HCT116 (cell line): ENCODE data around the gene UVRAG.

Experiments used
- EZH2 ChIP-seq: fragments of 200-600 bp; sonication (generic); IDR thresholded peaks from 2 replicates; pipeline ENCODE4 v1.6.1; 2017; ENCODE audit warnings: antibody characterized with exemption, mixed run types
- EZH2phosphoT487 ChIP-seq: fragments of 200-600 bp; IDR thresholded peaks from 2 replicates; pipeline ENCODE4 v1.6.1; 2018; ENCODE audit warnings: antibody characterized with exemption, borderline replicate concordance
- JUND ChIP-seq: IDR thresholded peaks from 2 replicates; pipeline ENCODE4 v1.6.1; 2012
- POLR2A ChIP-seq: IDR thresholded peaks from 2 replicates; pipeline ENCODE4 v1.7.0; 2011; ENCODE audit warnings: borderline replicate concordance; ENCODE audit not compliant: insufficient read depth, insufficient read length; ENCODE audit errors: extremely low read depth
- RAD21 ChIP-seq: IDR thresholded peaks from 2 replicates; pipeline ENCODE4 v1.6.1; 2012; ENCODE audit warnings: low read depth, mild to moderate bottlenecking
- TCF7L2 ChIP-seq: IDR thresholded peaks from 2 replicates; pipeline ENCODE4 v1.7.0; 2011; ENCODE audit warnings: borderline replicate concordance, inconsistent platforms; ENCODE audit not compliant: insufficient read depth, insufficient read length; ENCODE audit errors: extremely low read depth
- TF ChIP-seq, protein P1 (sequence below), 3 experiments: fragments of 200-600 bp in 1 of 3; sonication (generic) in 1 of 3; IDR thresholded peaks in 2 of 3; conservative IDR thresholded peaks in 1 of 3; 2 replicates each; pipeline ENCODE4 v1.5.1; 2012 to 2017; ENCODE audit warnings: low read depth in 2 of 3, low read length in 2 of 3, antibody characterized with exemption in 1 of 3, borderline replicate concordance in 1 of 3, control low read depth in 1 of 3, mild to moderate bottlenecking in 1 of 3, mixed read lengths in 1 of 3, mixed run types in 1 of 3, moderate library complexity in 1 of 3; ENCODE audit not compliant: insufficient read depth in 1 of 3
- TF ChIP-seq, protein P2 (sequence below): IDR thresholded peaks from 2 replicates; pipeline ENCODE4 v1.6.1; 2011; ENCODE audit warnings: mild to moderate bottlenecking, low read length, moderate library complexity; ENCODE audit not compliant: insufficient replicate concordance; ENCODE audit errors: extremely low read depth

DNA sequence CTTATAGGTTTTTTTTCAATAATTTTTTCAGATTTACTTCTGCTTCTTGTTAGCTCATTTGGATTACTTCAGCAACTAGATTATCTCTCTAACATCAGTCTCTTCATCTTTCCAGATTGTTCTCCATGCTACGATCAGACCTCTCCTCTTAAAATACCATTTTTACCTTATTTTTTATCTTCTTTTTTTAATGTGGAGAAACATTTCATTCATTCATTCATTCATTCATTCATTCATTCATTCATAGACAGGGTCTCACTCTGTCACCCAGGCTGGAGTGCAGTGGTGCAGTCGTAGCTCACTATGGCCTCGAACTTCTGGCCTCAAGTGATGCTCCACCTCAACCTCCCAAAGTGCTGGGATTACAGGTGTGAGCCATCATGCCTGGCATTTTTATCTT lies 189.4 kb downstream of the UVRAG start:
- TF ChIP-seq EZH2phosphoT487 (no peak), RAD21 (no peak), POLR2A (no peak), TCF7L2 (no peak), JUND (no peak), EZH2 (no peak)
- TF ChIP-seq, protein P1, sequence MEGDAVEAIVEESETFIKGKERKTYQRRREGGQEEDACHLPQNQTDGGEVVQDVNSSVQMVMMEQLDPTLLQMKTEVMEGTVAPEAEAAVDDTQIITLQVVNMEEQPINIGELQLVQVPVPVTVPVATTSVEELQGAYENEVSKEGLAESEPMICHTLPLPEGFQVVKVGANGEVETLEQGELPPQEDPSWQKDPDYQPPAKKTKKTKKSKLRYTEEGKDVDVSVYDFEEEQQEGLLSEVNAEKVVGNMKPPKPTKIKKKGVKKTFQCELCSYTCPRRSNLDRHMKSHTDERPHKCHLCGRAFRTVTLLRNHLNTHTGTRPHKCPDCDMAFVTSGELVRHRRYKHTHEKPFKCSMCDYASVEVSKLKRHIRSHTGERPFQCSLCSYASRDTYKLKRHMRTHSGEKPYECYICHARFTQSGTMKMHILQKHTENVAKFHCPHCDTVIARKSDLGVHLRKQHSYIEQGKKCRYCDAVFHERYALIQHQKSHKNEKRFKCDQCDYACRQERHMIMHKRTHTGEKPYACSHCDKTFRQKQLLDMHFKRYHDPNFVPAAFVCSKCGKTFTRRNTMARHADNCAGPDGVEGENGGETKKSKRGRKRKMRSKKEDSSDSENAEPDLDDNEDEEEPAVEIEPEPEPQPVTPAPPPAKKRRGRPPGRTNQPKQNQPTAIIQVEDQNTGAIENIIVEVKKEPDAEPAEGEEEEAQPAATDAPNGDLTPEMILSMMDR (IDR thresholded peaks at IDR 0.05 in 2 of 3, conservative IDR thresholded peaks at IDR 0.05 in 1 of 3; ENCODE audit: borderline replicate concordance in 1 of 3, insufficient read depth in 1 of 3, low read depth in 2 of 3, low read length in 2 of 3) = no peak
- TF ChIP-seq, protein P2, sequence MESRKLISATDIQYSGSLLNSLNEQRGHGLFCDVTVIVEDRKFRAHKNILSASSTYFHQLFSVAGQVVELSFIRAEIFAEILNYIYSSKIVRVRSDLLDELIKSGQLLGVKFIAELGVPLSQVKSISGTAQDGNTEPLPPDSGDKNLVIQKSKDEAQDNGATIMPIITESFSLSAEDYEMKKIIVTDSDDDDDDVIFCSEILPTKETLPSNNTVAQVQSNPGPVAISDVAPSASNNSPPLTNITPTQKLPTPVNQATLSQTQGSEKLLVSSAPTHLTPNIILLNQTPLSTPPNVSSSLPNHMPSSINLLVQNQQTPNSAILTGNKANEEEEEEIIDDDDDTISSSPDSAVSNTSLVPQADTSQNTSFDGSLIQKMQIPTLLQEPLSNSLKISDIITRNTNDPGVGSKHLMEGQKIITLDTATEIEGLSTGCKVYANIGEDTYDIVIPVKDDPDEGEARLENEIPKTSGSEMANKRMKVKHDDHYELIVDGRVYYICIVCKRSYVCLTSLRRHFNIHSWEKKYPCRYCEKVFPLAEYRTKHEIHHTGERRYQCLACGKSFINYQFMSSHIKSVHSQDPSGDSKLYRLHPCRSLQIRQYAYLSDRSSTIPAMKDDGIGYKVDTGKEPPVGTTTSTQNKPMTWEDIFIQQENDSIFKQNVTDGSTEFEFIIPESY = no peak
